ENCODE data around the gene HEATR5B.
"Not testable (repeated sequence)": the region's sequence is repeated elsewhere in the genome, so short reads cannot be mapped to it uniquely, and the experiment has no call there.

HEATR5B gene

GRCh38 chr2:36951574-36951973, 132.6 kb downstream of the HEATR5B start:
- no peak overlapping the region for H3K4me3 ChIP-seq (ENCODE audit: insufficient read depth, low read length, poor library complexity, severe bottlenecking)
- H3F3A ChIP-seq (ENCODE audit: insufficient read depth) = no peaks in the 10 kb centered on the region
- peaks cover 68% of the 10 kb centered on the region for H3K79me2 ChIP-seq (ENCODE audit: insufficient read depth, low read length)
- no peak overlapping the region for H3K9ac ChIP-seq (ENCODE audit: low read length)
- H4K20me1 ChIP-seq (ENCODE audit: low read depth, low read length) = no peaks in the 10 kb centered on the region
- no peaks in the 10 kb centered on the region for H3K36me3 ChIP-seq (ENCODE audit: low read length)
- H3K27ac ChIP-seq (ENCODE audit: low read depth, low read length) = no peak overlapping the region
- TF ChIP-seq CTCF (IDR thresholded peaks at IDR 0.05; ENCODE audit: insufficient read depth, low read length, poor library complexity, severe bottlenecking) (no peak), EZH2phosphoT487 (conservative IDR thresholded peaks at IDR 0.05; ENCODE audit: low read length) (no peak)
- H3K9me2 ChIP-seq (replicated peaks; ENCODE audit: insufficient read depth, low read length) = no peaks in the 10 kb centered on the region
- H3K9me3 ChIP-seq (ENCODE audit: insufficient read depth, low read length) = no peaks in the 10 kb centered on the region
- no peak overlapping the region for H2AFZ ChIP-seq (ENCODE audit: low read depth, low read length, severe bottlenecking)
- no peak overlapping the region for H3K4me2 ChIP-seq (ENCODE audit: low read depth, low read length, poor library complexity, severe bottlenecking)
- H3K27me3 ChIP-seq (ENCODE audit: low read length) = no peaks in the 10 kb centered on the region

- Histone ChIP-seq H3K4me2 (ENCODE audit: low read depth, low read length, poor library complexity, severe bottlenecking) (no peak overlapping the region), H3F3A (ENCODE audit: insufficient read depth) (no peaks in the 10 kb centered on the region; the same call in 1 of the 2 replicates), H3K9ac (ENCODE audit: low read length) (no peak overlapping the region), H3K9me3 (ENCODE audit: insufficient read depth, low read length) (no peaks in the 10 kb centered on the region), H3K27me3 (ENCODE audit: low read length) (no peaks in the 10 kb centered on the region), H3K79me2 (ENCODE audit: insufficient read depth, low read length) (peaks cover 66% of the 10 kb centered on the region), H2AFZ (ENCODE audit: low read depth, low read length, severe bottlenecking) (no peak overlapping the region), H3K4me3 (ENCODE audit: insufficient read depth, low read length, poor library complexity, severe bottlenecking) (no peak overlapping the region), H3K27ac (ENCODE audit: low read depth, low read length) (no peak overlapping the region), H3K9me2 (replicated peaks; ENCODE audit: insufficient read depth, low read length) (no peaks in the 10 kb centered on the region), H3K36me3 (ENCODE audit: low read length) (no peaks in the 10 kb centered on the region), H4K20me1 (ENCODE audit: low read depth, low read length) (peaks cover 2% of the 10 kb centered on the region; the same call in 1 of the 2 replicates)
- TF ChIP-seq CTCF (IDR thresholded peaks at IDR 0.05; ENCODE audit: insufficient read depth, low read length, poor library complexity, severe bottlenecking) (no peak), EZH2phosphoT487 (conservative IDR thresholded peaks at IDR 0.05; ENCODE audit: low read length) (no peak)
Measured at GRCh38 chr2:36951027-36951518, 133.1 kb downstream of the HEATR5B start.

DNA sequence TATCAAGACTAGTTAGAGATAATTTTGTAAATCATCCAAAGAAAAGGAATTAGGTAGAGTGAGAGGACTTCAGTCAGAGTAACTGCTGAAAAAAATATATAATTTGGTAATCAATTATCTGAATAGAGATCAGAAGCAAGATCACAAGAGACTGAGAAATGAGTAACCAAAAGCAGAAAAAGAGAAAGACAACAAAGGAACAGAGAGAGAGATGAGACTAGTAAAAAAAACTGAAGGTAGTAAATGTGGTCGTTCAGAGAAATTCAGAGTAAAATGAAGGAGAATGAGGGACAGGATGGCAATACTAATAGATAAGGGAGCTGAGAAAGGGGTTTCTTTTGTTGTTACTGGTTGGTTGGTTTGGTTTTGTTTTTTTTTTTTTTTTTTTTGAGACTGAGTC, 134.3 kb downstream of the HEATR5B start:
- H3F3A ChIP-seq (ENCODE audit: insufficient read depth) = no peaks in the 10 kb centered on the region; the same call in 1 of the 2 replicates
- no peak overlapping the region for H3K9ac ChIP-seq (ENCODE audit: low read length)
- peaks cover 65% of the 10 kb centered on the region for H3K79me2 ChIP-seq (ENCODE audit: insufficient read depth, low read length)
- no peak overlapping the region for H2AFZ ChIP-seq (ENCODE audit: low read depth, low read length, severe bottlenecking)
- H3K27me3 ChIP-seq (ENCODE audit: low read length) = no peaks in the 10 kb centered on the region
- H4K20me1 ChIP-seq (ENCODE audit: low read depth, low read length) = peaks cover 7% of the 10 kb centered on the region; the same call in 1 of the 2 replicates
- no peak overlapping the region for H3K4me2 ChIP-seq (ENCODE audit: low read depth, low read length, poor library complexity, severe bottlenecking)
- TF ChIP-seq EZH2phosphoT487 (conservative IDR thresholded peaks at IDR 0.05; ENCODE audit: low read length) = no peak
- TF ChIP-seq CTCF (IDR thresholded peaks at IDR 0.05; ENCODE audit: insufficient read depth, low read length, poor library complexity, severe bottlenecking) = no peak
- no peaks in the 10 kb centered on the region for H3K9me3 ChIP-seq (ENCODE audit: insufficient read depth, low read length)
- no peak overlapping the region for H3K27ac ChIP-seq (ENCODE audit: low read depth, low read length)
- no peaks in the 10 kb centered on the region for H3K9me2 ChIP-seq (replicated peaks; ENCODE audit: insufficient read depth, low read length)
- no peak overlapping the region for H3K4me3 ChIP-seq (ENCODE audit: insufficient read depth, low read length, poor library complexity, severe bottlenecking)
- H3K36me3 ChIP-seq (ENCODE audit: low read length) = no peaks in the 10 kb centered on the region

DNA sequence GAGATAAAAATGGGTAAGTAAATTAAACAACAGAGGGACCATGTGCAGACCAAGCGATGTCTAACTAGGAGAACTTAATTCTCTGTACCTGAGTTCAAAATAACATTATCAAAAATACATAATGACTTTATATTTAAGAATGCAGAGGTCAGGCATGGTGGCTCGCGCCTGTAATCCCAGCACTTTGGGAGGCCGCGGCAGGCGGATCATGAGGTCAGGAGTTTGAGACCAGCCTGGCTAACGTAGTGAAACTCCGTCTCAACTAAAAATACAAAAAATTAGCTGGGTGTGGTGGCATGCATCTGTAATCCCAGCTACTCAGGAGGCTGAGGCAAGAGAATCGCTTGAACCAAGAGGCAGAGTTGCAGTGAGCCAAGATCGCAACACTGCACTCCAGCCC, 138.9 kb downstream of the HEATR5B start:
- not testable (repeated sequence) for H3K9ac ChIP-seq (ENCODE audit: low read length); H4K20me1 ChIP-seq (ENCODE audit: low read depth, low read length); H3K36me3 ChIP-seq (ENCODE audit: low read length); H3K4me2 ChIP-seq (ENCODE audit: low read depth, low read length, poor library complexity, severe bottlenecking); H2AFZ ChIP-seq (ENCODE audit: low read depth, low read length, severe bottlenecking); H3K4me3 ChIP-seq (ENCODE audit: insufficient read depth, low read length, poor library complexity, severe bottlenecking); H3K27me3 ChIP-seq (ENCODE audit: low read length); H3F3A ChIP-seq (ENCODE audit: insufficient read depth); H3K27ac ChIP-seq (ENCODE audit: low read depth, low read length); H3K9me3 ChIP-seq (ENCODE audit: insufficient read depth, low read length); H3K9me2 ChIP-seq (replicated peaks; ENCODE audit: insufficient read depth, low read length)
- peaks cover 43% of the 10 kb centered on the region for H3K79me2 ChIP-seq (ENCODE audit: insufficient read depth, low read length)
